Neuronal stem cell (in vitro differentiated cells): ENCODE results near the gene SOX12. TPM values are rescaled to one million over a fixed set of nuclear protein-coding genes. Genes with fewer than 3 reads are reported as not detected.
A peak's percentile ranks its signal among the peaks of the same experiment; 100 is the strongest.

Source experiments
- DNase-seq: peaks from one replicate; pipeline ENCODE4 v3.0.0-alpha.2; 2013; ENCODE audit warnings: low spot score
- H2AFZ ChIP-seq: one replicate; pipeline ENCODE4 v1.6.1; 2013; ENCODE audit warnings: mild to moderate bottlenecking, low read length, inconsistent platforms
- H2AK5ac ChIP-seq: 2 replicates; pipeline ENCODE4 v1.6.1; 2013; ENCODE audit warnings: low read depth, mild to moderate bottlenecking, inconsistent platforms, low read length, moderate library complexity, mixed read lengths
- H2BK120ac ChIP-seq: 2 replicates; pipeline ENCODE4 v1.6.1; 2013; ENCODE audit warnings: low read depth, mild to moderate bottlenecking, inconsistent platforms, low read length, moderate library complexity, mixed read lengths
- H2BK12ac ChIP-seq: one replicate; pipeline ENCODE4 v1.6.1; 2013; ENCODE audit warnings: low read length, inconsistent platforms
- H2BK15ac ChIP-seq: 2 replicates; pipeline ENCODE4 v1.6.1; 2013; ENCODE audit warnings: mild to moderate bottlenecking, low read length, inconsistent platforms, mixed read lengths
- H2BK5ac ChIP-seq: one replicate; pipeline ENCODE4 v1.6.1; 2013; ENCODE audit warnings: inconsistent platforms, mild to moderate bottlenecking, low read length, moderate library complexity
- H3K14ac ChIP-seq: one replicate; pipeline ENCODE4 v1.6.1; 2013; ENCODE audit warnings: low read length, inconsistent platforms
- H3K18ac ChIP-seq: 2 replicates; pipeline ENCODE4 v1.6.1; 2013; ENCODE audit warnings: low read length, inconsistent platforms
- H3K23ac ChIP-seq: 2 replicates; pipeline ENCODE4 v1.6.1; 2013; ENCODE audit warnings: low read depth, mild to moderate bottlenecking, mixed read lengths, low read length, inconsistent platforms; ENCODE audit not compliant: poor library complexity
- H3K27ac ChIP-seq: replicated peaks from 3 replicates; pipeline ENCODE4 v1.5.1; 2013; ENCODE audit warnings: low read length, inconsistent platforms
- H3K27me3 ChIP-seq, 3 experiments: 2 replicates each; pipeline ENCODE4 v1.6.1; 2013; ENCODE audit warnings: low read length in 3 of 3, mild to moderate bottlenecking in 2 of 3, inconsistent platforms in 1 of 3, low read depth in 1 of 3, mixed read lengths in 1 of 3, moderate library complexity in 1 of 3; ENCODE audit not compliant: control insufficient read depth in 3 of 3, insufficient read depth in 3 of 3
- H3K36me3 ChIP-seq, 2 donors: replicated peaks in 1 of 2; 2 replicates each; pipeline ENCODE4 v1.6.1; 2013; ENCODE audit warnings: low read length in 2 of 2; ENCODE audit not compliant: control insufficient read depth in 2 of 2, insufficient read depth in 2 of 2
- H3K4ac ChIP-seq: 2 replicates; pipeline ENCODE4 v1.6.1; 2013; ENCODE audit warnings: inconsistent platforms, mild to moderate bottlenecking, low read length, moderate library complexity
- H3K4me1 ChIP-seq, 2 donors: 1 replicate in 1 of 2; 2 replicates in 1 of 2; pipeline ENCODE4 v1.6.1; 2013; ENCODE audit warnings: low read length in 2 of 2, low read depth in 1 of 2; ENCODE audit not compliant: control insufficient read depth in 2 of 2, insufficient read depth in 1 of 2
- H3K4me2 ChIP-seq: one replicate; pipeline ENCODE4 v1.6.1; 2013; ENCODE audit warnings: mild to moderate bottlenecking, low read length, inconsistent platforms; ENCODE audit not compliant: insufficient read depth, poor library complexity, severe bottlenecking
- H3K4me3 ChIP-seq, 2 donors: 2 replicates each; pipeline ENCODE4 v1.5.1; 2013; ENCODE audit warnings: low read length in 2 of 2, mild to moderate bottlenecking in 2 of 2, inconsistent platforms in 1 of 2, moderate library complexity in 1 of 2
- H3K79me1 ChIP-seq: one replicate; pipeline ENCODE4 v1.6.1; 2013; ENCODE audit warnings: low read depth, mild to moderate bottlenecking, inconsistent platforms, low read length, moderate library complexity
- H3K9ac ChIP-seq: one replicate; pipeline ENCODE4 v1.6.1; 2013; ENCODE audit warnings: mild to moderate bottlenecking, low read depth, low read length, inconsistent platforms; ENCODE audit not compliant: poor library complexity
- H3K9me3 ChIP-seq, 2 donors: replicated peaks in 1 of 2; 2 replicates each; pipeline versions ENCODE3 to v1.6.1; 2013; ENCODE audit warnings: low read length in 2 of 2, mild to moderate bottlenecking in 2 of 2, inconsistent platforms in 1 of 2, low read depth in 1 of 2, mixed read lengths in 1 of 2, moderate library complexity in 1 of 2; ENCODE audit not compliant: control insufficient read depth in 2 of 2, insufficient read depth in 1 of 2
- H4K8ac ChIP-seq: one replicate; pipeline ENCODE4 v1.6.1; 2013; ENCODE audit warnings: low read depth, mild to moderate bottlenecking, inconsistent platforms, low read length, moderate library complexity
- H4K91ac ChIP-seq: one replicate; pipeline ENCODE4 v1.6.1; 2013; ENCODE audit warnings: low read length, low read depth, mild to moderate bottlenecking, inconsistent platforms; ENCODE audit not compliant: poor library complexity
- WGBS, 2 donors: extraction: QIAGEN DNeasy Blood & Tissue Kit; methylation state at CpG; one replicate each; pipeline ENCODE4 v1.1.7; 2013; ENCODE audit warnings: missing lambda C conversion rate in 2 of 2, mixed read lengths in 1 of 2; ENCODE audit not compliant: insufficient read length in 2 of 2, insufficient replicate concordance in 1 of 2; ENCODE audit errors: extremely low coverage in 2 of 2; 5-methylcytosine and 5-hydroxymethylcytosine counted together
- polyA plus RNA-seq, 2 experiments: library from polyadenylated mRNA; stranded (reverse); fragments of 200-250 nt; gene quantifications; one replicate each; pipeline ENCODE4 v1.2.3, GENCODE V29; 2013

SOX12 gene
- polyA plus RNA-seq (2013, experiment 1 of 2): 52.4 TPM
- polyA plus RNA-seq (2013, experiment 2 of 2): 51.5 TPM

- peaks cover 0 to 4% of the 10 kb centered on the region in 2 donors for H3K9me3 ChIP-seq
These were observed at the start of gene SOX12 for GRCh38 chr20:325045-325888. Gene SOX12 (plus strand): TSS chr20:325552. CDS start chr20:325925, 373 bp downstream.

GRCh38 chr20:275791-276190 is 49.6 kb upstream of the SOX12 start:
- H3K27me3 ChIP-seq: no peaks in the 10 kb centered on the region
- no peak overlapping the region for H3K23ac ChIP-seq
- peaks cover 0 to 1% of the 10 kb centered on the region in 2 donors for H3K9me3 ChIP-seq
- no peak overlapping the region for H3K4me3 ChIP-seq
- no peak overlapping the region for H2BK5ac ChIP-seq
- no peak overlapping the region for H2AK5ac ChIP-seq
- H3K4ac ChIP-seq: no peak overlapping the region
- no peak overlapping the region for H4K8ac ChIP-seq
- H3K14ac ChIP-seq: no peak overlapping the region
- H2BK12ac ChIP-seq: no peak overlapping the region
- no peak for DNase-seq
- peaks cover 33 to 81% of the 10 kb centered on the region in 2 donors for H3K36me3 ChIP-seq
- H3K79me1 ChIP-seq: no peaks in the 10 kb centered on the region
- H2BK15ac ChIP-seq: no peak overlapping the region
- H3K4me2 ChIP-seq: no peak overlapping the region
- no CpG with 5 or more reads among the region's 7 CpGs for WGBS, 2 donors
- H2AFZ ChIP-seq: no peak overlapping the region
- H3K9ac ChIP-seq: no peak overlapping the region
- H2BK120ac ChIP-seq: no peak overlapping the region
- H3K4me1 ChIP-seq: no peaks in the 10 kb centered on the region
- H4K91ac ChIP-seq: no peak overlapping the region
- no peak overlapping the region for H3K18ac ChIP-seq
- H3K27ac ChIP-seq: no peak overlapping the region

More at GRCh38 chr20:325045-325888, at the start of gene SOX12:
- no peak within 1 kb of the TSS for H4K8ac ChIP-seq
- peak within 1 kb of the TSS; percentile 98 for H2BK5ac ChIP-seq
- H3K36me3 ChIP-seq: peaks cover 18 to 35% of the 10 kb centered on the region in 2 donors
- peak within 1 kb of the TSS; percentile 88 for H2AFZ ChIP-seq
- peak within 1 kb of the TSS; percentile 98 for H3K23ac ChIP-seq
- peak within 1 kb of the TSS; percentile 98 for H3K4ac ChIP-seq
- DNase-seq: peak; percentile 97
- H4K91ac ChIP-seq: peak within 1 kb of the TSS; percentile 96
- peaks cover 23 to 31% of the 10 kb centered on the region in 2 donors for H3K4me1 ChIP-seq
- H3K18ac ChIP-seq: peak within 1 kb of the TSS; percentile 99
- H3K9ac ChIP-seq: peak within 1 kb of the TSS; percentile 99
- H2BK120ac ChIP-seq: peak within 1 kb of the TSS; percentile 95
- peak within 1 kb of the TSS; percentile 97 for H2BK15ac ChIP-seq
- H3K4me2 ChIP-seq: peak within 1 kb of the TSS; percentile 99
- H3K27me3 ChIP-seq: no peaks in the 10 kb centered on the region
- peak within 1 kb of the TSS; percentile 100 for H2AK5ac ChIP-seq
- peak within 1 kb of the TSS; percentile 100 for H3K14ac ChIP-seq
- H3K79me1 ChIP-seq: peaks cover 7% of the 10 kb centered on the region
- H2BK12ac ChIP-seq: peak within 1 kb of the TSS; percentile 80
- no CpG with 5 or more reads among the region's 106 CpGs for WGBS, 2 donors
- H3K4me3 ChIP-seq: peak within 1 kb of the TSS; percentile 97 to 98
- H3K27ac ChIP-seq: peak within 1 kb of the TSS; percentile 96

- no peak overlapping the region for H3K4me3 ChIP-seq
- peaks cover 36 to 85% of the 10 kb centered on the region in 2 donors for H3K36me3 ChIP-seq
- H2AK5ac ChIP-seq: no peak overlapping the region
- no peak overlapping the region for H2AFZ ChIP-seq
- no peak for DNase-seq
- H3K9me3 ChIP-seq: peaks cover 0 to 1% of the 10 kb centered on the region in 2 donors
- no peak overlapping the region for H4K8ac ChIP-seq
- no peak overlapping the region for H2BK15ac ChIP-seq
- no peak overlapping the region for H3K4me2 ChIP-seq
- no peak overlapping the region for H3K4ac ChIP-seq
- no peak overlapping the region for H3K9ac ChIP-seq
- no peaks in the 10 kb centered on the region for H3K79me1 ChIP-seq
- peak overlapping the region; percentile 26 for H2BK5ac ChIP-seq
- no peak overlapping the region for H4K91ac ChIP-seq
- no peaks in the 10 kb centered on the region for H3K4me1 ChIP-seq
- H3K27me3 ChIP-seq: no peaks in the 10 kb centered on the region
- H3K27ac ChIP-seq: no peak overlapping the region
- no peak overlapping the region for H3K23ac ChIP-seq
- no peak overlapping the region for H2BK120ac ChIP-seq
- no peak overlapping the region for H3K18ac ChIP-seq
- WGBS, 2 donors: no CpG with 5 or more reads among the region's 12 CpGs
- H2BK12ac ChIP-seq: no peak overlapping the region
- H3K14ac ChIP-seq: no peak overlapping the region
These were observed 48.5 kb upstream of the SOX12 start for GRCh38 chr20:276620-277495.

- Histone ChIP-seq H4K91ac (no peak overlapping the region), H3K4me3 (no peak overlapping the region)
These were observed 47.9 kb upstream of the SOX12 start for GRCh38 chr20:277496-277781.

More at GRCh38 chr20:277496-277781, 47.9 kb upstream of the SOX12 start:
- no CpG with 5 or more reads among the region's 3 CpGs for WGBS, 2 donors
- Histone ChIP-seq H3K27ac (no peak overlapping the region), H2BK120ac (no peak overlapping the region), H4K8ac (no peak overlapping the region), H3K4me2 (no peak overlapping the region), H3K79me1 (no peaks in the 10 kb centered on the region), H3K4ac (no peak overlapping the region), H3K4me1 (no peaks in the 10 kb centered on the region), H3K23ac (no peak overlapping the region), H2AK5ac (no peak overlapping the region), H3K36me3 (peaks cover 37 to 86% of the 10 kb centered on the region in 2 donors), H3K9ac (no peak overlapping the region), H3K27me3 (no peaks in the 10 kb centered on the region), H2BK12ac (no peak overlapping the region), H2AFZ (no peak overlapping the region), H3K18ac (no peak overlapping the region), H2BK15ac (no peak overlapping the region), H2BK5ac (no peak overlapping the region), H3K14ac (no peak overlapping the region), H3K9me3 (peaks cover 0 to 1% of the 10 kb centered on the region in 2 donors)
- no peak for DNase-seq
